Epithelial cell of esophagus (primary cell): Measurements from ENCODE around the gene OMD.

ENCODE experiments used
- DNase-seq: peaks from one replicate; pipeline ENCODE4 v3.0.0; 2010; ENCODE audit warnings: low read depth
- H3K4me3 ChIP-seq: 2 replicates; pipeline ENCODE4 v1.5.1; 2011; ENCODE audit warnings: mild to moderate bottlenecking, low read length, control low read depth
- TF ChIP-seq, protein P1 (sequence below): IDR thresholded peaks from 2 replicates; pipeline ENCODE4 v1.5.1; 2011; ENCODE audit warnings: low read depth, mild to moderate bottlenecking, low read length, control low read depth, inconsistent platforms; ENCODE audit not compliant: insufficient read depth; ENCODE audit errors: missing control alignments

OMD gene

GRCh38 chr9:92378865-92379560 lies 45.3 kb downstream of the OMD start:
- peak; percentile 54 for DNase-seq
- H3K4me3 ChIP-seq, result no peak overlapping the region
- TF ChIP-seq, protein P1, sequence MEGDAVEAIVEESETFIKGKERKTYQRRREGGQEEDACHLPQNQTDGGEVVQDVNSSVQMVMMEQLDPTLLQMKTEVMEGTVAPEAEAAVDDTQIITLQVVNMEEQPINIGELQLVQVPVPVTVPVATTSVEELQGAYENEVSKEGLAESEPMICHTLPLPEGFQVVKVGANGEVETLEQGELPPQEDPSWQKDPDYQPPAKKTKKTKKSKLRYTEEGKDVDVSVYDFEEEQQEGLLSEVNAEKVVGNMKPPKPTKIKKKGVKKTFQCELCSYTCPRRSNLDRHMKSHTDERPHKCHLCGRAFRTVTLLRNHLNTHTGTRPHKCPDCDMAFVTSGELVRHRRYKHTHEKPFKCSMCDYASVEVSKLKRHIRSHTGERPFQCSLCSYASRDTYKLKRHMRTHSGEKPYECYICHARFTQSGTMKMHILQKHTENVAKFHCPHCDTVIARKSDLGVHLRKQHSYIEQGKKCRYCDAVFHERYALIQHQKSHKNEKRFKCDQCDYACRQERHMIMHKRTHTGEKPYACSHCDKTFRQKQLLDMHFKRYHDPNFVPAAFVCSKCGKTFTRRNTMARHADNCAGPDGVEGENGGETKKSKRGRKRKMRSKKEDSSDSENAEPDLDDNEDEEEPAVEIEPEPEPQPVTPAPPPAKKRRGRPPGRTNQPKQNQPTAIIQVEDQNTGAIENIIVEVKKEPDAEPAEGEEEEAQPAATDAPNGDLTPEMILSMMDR, result no peak

DNA sequence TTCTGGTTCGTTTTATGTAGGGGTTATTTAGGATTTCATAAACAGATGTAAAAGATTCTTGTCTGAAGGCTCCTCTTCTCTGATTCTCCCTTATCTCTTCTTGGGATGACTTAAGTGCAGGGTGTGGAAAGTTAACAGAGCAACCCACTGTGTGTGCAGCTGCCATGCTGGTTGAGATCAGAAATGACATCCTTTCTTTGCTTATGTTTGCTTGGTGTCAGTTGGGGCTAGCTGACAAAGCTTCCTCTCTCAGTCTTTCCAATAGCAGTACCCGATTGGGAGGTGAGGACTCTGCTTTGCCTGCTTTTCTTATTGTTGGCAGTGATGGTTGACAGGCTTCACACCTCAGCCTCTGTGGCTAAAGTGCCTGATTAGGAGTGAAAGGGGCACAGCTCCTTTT lies 46.4 kb downstream of the OMD start:
- H3K4me3 ChIP-seq, result no peak overlapping the region
- no peak for DNase-seq
- TF ChIP-seq, protein P1, result no peak

DNA sequence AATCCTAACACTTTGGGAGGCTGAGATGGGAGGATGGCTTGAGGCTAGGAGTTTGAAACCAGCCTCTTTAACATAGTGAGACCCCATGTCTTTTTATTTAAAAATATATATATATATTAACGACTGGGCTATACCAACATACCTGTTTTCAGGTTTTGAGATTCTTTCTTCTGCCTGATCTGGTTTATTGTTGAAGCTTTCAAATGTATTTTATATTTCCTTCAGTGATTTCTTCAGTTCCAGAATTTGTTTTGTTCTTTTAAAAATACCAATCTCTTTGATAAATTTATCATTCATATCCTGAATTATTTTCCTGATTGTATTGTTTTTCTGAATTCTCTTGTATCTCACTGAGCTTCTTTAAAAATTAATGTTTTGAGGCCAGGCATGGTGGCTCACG lies 51.1 kb downstream of the OMD start:
- TF ChIP-seq, protein P1, result no peak
- H3K4me3 ChIP-seq, result no peak overlapping the region
- no peak for DNase-seq

- no peak for DNase-seq
- TF ChIP-seq, protein P1, result no peak
- H3K4me3 ChIP-seq, result no peak overlapping the region
Measured at GRCh38 chr9:92369075-92369474, 55.2 kb downstream of the OMD start.
